NCI-H187 (cell line): ENCODE results near the gene GPR15LG.
"Not testable (repeated sequence)": the region's sequence is repeated elsewhere in the genome, so short reads cannot be mapped to it uniquely, and the experiment has no call there.

Source experiments
- DNase-seq, 2 experiments: peaks; one replicate each; lab custom pipeline; 2025; lab: John Stamatoyannopoulos, UW

GPR15LG gene

GRCh38 chr10:84173501-84173929 is at the start of gene GPR15LG:
TSS of gene GPR15LG (plus strand) at chr10:84173801. CDS start at chr10:84173852, 51 bp downstream.
- DNase-seq = no peak

DNA sequence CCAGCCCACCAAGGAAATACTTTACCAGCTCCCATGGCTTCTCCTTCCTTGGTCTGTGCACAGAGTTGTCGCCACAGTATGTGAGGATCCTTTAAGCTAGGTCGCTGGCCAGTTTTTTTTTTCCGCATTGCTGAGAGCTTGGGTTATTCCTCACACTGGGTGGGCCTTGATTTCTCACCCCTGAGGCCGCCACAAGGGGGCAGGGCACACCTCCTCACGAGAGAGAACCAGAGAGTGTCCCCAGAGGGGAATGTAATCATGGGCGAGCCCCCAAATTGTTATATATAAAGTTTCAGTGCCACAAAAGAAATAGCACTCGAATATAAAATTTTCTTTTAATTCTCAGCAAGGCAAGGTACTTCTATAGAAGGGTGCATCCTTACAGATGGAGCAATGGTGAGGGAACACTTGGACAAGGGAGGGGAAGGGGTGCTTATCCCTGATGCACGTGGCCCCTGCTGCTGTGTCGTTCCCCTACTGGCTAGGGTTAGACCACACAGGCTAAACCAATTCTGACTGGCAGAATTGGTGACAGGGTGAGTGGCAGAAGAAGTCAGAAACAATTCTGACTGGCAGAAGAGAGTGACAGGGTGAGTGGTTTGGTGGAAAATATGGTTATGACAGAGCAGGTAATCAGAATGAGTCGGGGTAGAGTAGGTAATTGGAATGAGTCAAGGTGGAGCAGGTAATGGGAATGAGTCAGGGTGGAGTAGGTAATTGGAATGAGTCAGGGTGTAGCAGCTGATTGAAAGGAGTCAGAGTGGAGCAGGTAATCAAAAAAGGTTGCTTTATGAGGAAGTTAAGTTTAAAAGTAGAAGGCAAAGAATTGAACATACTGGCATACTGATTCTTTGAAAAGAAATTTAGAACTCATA is 47.5 kb upstream of the GPR15LG start:
- DNase-seq = not testable (repeated sequence)

- no peak for DNase-seq
These were observed 46.8 kb upstream of the GPR15LG start for GRCh38 chr10:84126785-84127167.

GRCh38 chr10:84135836-84136235 is 37.8 kb upstream of the GPR15LG start:
- no peak for DNase-seq

GRCh38 chr10:84137811-84138210 is 35.8 kb upstream of the GPR15LG start:
- DNase-seq = no peak

DNA sequence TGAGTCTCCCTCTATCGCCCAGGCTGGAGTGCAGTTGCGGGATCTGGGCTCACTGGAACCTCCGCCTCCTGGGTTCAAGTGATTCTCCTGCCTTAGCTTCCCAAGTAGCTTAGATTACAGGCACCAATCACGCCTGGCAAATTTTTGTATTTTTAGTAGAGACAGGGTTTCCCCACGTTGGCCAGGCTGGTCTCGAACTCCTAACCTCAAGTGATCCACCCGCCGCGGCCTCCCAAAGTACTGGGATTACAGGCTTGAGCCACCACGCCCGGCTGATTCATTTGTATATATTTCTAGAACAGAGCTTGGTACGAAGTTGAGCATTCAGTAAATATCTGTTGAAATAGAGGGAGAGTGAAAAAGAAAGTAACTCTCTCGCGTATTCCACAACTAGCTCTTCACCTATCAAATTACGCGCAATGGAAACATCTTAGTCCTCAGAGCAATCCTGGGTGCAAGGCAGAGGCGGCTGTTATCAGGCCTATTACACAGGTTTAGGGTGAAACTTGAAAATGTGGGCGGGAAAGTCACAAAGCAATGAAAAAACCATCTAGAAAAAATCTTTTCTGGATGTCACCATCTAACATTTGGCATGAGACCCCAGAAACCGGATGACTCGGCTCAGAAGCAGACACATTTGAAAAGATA is 35.0 kb upstream of the GPR15LG start:
- peak in 1 of 2 experiments; percentile 55 for DNase-seq

- peak; percentile 84 to 85 for DNase-seq
These were observed 34.2 kb upstream of the GPR15LG start, which contains the start of gene GHITM for GRCh38 chr10:84139126-84140035. TSS of gene GHITM (plus strand) at chr10:84139509. CDS start at chr10:84141501, 1,992 bp downstream.

GRCh38 chr10:84140036-84140379 is 33.6 kb upstream of the GPR15LG start:
- no peak for DNase-seq

DNA sequence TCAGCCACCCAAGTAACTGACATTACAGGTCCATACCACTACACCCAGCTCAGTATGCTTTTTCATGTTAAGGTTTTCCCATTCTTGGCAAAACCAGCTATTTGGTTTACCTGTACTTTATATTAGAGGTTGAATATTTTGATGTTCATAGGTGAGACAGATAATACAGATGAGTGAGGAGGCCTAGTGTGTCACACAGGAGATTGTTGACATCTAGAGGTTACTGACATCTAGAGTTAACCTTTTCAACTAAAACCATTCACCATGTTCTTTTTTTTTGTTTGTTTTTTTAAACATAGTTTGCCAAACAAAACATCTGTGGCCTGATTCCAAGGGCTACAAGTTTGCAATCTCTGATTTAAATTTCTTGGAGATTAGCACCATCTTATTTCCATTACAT is 26.3 kb upstream of the GPR15LG start:
- no peak for DNase-seq

- not testable (repeated sequence) for DNase-seq
These were observed 25.5 kb upstream of the GPR15LG start for GRCh38 chr10:84148006-84148597.

GRCh38 chr10:84149854-84150253 is 23.7 kb upstream of the GPR15LG start:
- DNase-seq = no peak

DNA sequence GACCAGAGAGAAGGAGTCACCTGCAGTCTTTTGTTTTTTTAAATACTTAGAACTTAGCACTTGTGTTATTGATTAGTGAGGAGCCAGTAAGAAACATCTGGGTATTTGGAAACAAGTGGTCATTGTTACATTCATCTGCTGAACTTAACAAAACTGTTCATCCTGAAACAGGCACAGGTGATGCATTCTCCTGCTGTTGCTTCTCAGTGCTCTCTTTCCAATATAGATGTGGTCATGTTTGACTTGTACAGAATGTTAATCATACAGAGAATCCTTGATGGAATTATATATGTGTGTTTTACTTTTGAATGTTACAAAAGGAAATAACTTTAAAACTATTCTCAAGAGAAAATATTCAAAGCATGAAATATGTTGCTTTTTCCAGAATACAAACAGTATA is 20.8 kb upstream of the GPR15LG start:
- DNase-seq = no peak

GRCh38 chr10:84155521-84155920 is 18.1 kb upstream of the GPR15LG start:
- DNase-seq = no peak

- DNase-seq = no peak
These were observed 17.6 kb upstream of the GPR15LG start for GRCh38 chr10:84156009-84156408.

DNA sequence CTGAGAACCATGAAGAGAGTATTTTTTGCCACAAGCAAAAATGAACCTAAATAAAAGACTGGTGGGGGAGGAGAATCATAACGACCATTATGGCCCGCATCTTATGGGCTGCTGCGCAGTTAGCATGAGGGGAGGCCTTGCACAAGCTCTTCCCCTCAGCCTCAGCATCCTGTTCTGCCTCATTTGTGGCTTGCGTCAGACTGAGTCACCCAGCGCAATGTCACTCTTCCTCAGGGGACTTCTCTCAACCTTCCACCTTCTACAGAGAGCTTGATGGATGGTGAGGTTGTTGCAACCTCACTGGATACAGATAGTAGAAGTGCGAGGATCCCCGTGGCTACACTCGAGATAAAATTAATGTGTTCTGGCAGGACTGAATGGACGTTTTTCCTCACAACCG is 16.8 kb upstream of the GPR15LG start:
- no peak for DNase-seq

DNA sequence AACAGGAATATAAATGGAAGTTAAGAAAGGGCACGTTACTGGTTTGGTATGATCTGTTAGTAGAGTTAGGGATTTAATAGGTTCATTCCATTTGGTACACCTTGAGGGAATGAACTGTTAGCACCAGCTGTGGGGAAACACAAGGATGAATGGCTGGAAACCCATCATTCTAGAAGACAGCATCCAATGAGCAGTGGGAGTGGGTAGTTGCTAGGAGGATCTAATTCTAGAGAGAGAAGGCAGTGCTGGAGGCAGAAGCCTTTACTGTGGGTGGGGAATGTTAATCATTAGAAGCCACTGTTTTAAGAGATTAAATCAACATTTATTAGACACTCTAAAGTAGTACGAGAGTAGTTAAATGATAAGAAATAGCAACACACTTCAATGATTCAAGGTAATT is 15.5 kb upstream of the GPR15LG start:
- no peak for DNase-seq

DNA sequence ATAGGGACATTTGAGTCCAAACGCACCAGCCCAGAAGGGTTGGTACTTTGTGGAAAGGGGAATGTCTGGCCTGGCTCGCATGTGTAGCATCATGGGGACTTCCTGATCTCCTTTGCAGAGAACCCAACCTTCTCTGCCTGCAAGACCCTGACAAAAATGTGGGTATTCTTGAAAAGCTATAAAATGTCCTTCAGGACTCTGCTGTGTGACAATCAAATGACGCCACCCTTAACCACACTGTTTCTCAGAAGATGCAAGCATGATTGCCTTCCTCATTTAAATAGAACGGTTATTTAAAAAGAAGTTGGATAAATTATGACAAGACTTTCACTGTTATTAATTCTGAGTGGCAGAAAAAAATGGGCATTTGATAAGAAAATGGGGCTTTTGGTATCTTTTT is 15.1 kb upstream of the GPR15LG start:
- no peak for DNase-seq

GRCh38 chr10:84159076-84159685 is 14.4 kb upstream of the GPR15LG start:
- DNase-seq = no peak

GRCh38 chr10:84160663-84161362 is 12.8 kb upstream of the GPR15LG start:
- no peak for DNase-seq

DNA sequence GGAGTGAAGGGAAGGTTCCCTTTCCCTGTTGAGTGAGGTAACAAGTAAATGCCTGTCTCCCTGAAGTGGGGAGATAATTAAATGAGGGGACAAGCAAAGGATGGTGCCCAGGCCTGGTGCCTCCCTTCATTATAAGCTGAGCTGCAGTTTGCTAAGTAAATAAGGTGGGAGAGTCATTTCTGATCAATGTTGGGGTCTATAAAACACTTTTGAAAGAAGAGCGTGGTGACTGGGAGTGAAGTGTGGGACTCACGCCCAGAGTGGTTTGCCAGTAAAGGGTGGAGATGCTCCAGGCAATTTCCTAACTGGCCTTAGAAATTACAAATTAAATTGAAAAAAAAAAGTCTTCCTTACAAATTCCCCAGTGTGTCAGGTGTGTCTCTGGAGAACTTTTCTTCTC is 9.6 kb upstream of the GPR15LG start:
- no peak for DNase-seq

GRCh38 chr10:84164442-84164841 is 9.2 kb upstream of the GPR15LG start:
- DNase-seq = no peak
